ENCODE data around the gene RHEBL1.
"Not testable (repeated sequence)": the region's sequence is repeated elsewhere in the genome, so short reads cannot be mapped to it uniquely, and the experiment has no call there.

RHEBL1 gene

DNA sequence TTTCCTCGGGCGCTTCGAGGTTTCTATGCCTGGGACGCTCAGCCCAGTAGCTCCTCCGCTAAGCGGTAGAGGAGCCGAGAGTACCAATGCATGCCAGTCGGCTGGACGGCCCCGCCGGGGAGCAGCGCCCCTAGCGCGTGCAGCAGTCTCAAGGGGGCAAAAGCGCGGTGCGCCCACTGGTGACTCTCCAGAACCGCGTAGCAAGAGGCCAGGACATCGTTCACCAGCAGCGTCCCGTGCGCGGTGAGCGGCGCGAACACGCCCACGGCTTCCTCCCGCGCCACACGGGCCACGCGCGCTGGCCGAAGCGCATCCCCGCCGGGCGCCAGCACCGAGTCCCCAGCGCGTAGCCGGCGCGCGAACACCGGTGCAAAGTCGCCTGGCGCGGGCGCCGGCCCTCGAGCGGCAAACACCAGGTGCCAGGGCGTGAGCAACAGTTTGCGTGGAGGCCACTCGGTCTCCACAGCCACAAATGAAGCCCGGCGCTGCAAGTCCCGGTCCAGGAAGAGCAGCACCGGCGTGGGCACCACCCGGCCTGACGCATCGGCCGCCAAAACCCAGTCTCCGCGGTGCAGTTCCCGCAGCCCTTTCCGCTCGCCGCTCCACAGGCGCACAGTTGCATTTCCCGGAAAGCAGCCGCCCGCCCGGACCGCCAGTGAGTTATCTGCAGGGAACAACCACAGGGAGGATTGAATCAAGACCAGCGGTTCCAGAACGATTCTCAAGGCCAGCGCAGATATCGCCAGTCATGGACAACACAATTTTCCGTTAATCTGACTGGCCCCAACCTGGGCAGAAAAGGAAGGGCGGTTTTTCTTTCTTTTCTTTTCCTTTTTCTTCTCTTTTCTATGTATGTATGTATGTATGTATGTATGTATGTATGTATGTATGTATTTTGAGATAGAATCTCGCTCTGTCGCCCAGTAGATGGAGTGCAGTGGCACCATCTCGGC, 20.3 kb upstream of the RHEBL1 start:
- DNase-seq: peak; percentile 74

DNA sequence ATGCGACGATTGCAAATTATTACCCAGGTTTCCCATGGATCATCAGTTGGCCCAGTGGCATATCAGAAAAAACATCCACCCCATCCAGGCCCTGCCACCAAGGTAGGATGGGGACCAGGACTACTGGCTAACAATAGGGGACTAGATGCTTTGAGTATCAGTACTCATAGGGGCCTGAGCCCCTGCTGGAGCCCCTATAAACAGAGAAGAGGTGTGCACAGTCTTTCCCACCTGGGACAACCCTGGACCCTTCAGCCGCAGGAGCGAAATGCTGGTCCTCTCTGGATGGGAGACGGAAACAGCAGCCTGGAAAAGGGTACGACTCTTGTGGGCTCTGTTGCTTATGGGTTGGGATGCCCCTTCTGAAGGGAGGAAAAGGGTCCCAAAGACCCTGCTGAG, 19.2 kb upstream of the RHEBL1 start:
- DNase-seq: no peak

DNA sequence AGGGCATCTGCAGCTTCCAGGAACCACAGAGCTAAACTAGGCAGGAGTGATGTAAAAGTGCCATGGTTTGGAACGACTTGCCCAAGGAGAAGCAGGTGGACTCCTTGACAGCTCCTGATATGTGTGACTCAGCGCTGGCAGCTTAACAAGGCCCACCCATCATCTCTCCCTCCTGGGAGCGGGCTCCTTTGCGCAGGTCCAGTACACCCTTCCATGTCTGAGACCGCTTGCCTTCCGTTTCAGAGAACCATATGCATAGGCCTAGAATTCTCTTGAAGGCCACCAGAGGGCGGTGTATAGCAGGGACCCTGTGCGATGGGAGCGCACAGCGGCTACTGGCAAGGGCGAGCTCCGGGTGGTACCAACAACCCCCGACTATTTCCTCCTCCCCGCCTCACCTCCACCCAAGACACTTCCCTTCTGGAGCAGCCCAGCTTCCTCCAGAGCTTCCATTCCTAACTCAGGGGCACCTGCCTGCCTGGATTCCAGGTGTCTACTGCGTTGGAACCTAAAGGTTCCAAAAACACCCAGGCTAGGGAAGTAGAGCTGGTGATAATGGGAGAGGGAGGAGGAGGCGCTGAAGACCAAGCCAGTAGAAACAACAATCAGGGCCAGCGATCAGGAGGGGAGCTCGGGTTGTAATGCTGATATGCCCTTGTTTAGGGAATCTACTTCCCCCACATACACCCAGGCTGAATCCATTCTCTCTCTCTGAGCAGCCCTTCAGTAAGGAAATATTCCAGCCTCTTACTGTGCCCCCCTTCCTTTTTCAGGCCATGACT, 18.6 kb upstream of the RHEBL1 start:
- peak; percentile 84 for DNase-seq

DNA sequence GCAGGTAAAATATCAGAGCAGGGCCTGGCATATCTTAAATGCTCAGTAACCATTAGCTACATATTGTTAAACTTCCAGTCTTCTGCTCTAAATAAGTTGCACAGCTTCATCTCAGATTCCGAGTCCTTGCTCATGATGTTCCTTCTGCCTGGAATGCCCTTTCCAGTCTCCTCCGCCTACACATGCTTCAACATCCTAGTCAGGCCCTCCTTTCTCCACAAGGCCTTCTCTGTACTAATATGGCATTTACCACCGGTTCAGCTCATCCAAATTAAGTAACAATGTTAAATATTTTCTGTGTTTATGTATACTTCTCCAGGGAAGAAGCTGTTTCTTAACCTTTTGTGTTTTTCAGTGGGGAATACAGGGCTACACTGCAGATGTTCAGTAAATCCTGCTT, 16.3 kb upstream of the RHEBL1 start:
- no peak for DNase-seq

DNA sequence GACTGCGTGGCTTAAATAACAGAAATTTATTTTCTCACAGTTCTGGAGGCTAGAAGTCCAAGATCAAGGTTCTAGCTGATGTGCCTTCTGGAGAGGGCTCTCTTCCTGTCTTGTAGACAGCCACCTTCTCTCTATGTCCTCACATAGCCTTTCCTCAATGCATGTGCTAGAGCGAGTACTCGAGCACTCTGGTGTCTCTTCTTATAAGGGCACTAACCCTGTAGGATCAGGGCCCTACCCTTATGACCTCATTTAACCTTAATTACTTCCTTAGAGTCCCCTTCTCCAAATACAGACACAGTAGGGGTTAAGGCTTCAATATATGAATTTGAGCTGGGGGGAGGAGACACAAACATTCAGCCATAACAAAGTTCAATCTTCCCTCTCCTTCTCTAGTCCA, 14.7 kb upstream of the RHEBL1 start:
- no peak for DNase-seq

DNA sequence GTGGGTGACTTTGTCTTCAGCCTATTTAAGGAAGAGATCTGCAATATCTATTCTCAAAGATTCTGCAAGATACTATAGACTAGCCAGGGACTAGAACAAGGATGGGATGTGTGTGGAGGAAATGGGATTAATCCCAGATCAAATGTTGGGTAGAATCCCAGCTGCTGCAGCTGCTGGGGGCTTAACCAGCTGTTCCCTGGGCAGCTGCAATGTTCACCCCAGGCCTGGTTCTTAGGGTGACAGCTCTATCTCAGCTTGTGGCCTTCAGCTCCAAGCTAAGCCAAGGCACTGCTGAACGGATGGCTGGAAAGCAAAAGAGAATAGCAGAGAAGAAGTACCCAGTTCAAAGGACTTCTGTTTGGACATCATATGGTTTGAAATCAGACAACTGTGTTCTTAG, 10.0 kb upstream of the RHEBL1 start:
- DNase-seq: no peak

DNA sequence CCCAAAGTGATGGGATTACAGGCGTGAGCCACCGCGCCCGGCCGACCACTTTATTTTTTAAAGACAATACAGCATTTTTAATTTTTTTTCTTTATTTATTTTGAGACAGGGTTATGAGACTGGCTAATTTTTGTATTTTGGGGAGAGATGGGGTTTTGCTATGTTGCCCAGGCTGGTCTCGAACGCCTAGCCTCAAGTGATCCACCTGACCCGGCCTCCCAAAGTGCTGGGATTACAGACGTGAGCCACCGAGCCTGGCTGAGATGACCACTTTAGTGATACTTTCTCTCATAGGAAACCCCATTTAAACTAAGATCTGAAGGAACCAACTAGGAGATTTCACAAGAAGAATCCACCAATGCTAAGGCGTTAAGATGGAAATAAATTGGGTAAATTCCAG, 1.2 kb upstream of the RHEBL1 start:
- DNase-seq: no peak

DNA sequence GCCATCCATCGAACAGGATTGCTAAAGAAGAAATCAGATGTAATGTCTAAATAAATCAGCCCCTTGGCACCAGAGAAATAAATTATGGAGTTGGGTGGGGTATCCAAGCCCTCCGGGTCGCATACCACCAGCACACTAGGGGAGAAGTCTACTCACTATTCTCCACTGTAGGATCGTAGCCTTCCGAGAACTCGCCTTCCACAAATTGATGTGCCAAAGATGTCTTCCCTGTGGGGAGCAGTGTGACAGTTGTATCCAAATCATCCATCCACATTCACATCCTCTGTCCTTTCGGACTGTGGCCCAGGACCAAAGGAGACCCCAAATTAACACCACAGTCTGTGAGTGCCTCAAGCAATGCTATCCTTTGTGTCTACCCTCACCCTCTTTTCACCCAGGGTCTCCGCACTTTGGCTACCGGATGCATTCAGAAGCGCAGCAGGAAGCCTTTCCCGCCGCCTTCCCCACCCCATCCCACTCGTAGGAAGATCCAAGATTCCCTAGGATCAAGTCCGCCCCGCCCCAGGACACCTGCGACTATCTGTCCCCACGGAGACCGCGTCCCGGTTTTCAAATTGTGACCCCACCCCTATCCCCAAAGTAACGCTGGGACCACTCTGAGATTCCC, 786 bp downstream of the RHEBL1 start:
- DNase-seq: peak; percentile 61

DNA sequence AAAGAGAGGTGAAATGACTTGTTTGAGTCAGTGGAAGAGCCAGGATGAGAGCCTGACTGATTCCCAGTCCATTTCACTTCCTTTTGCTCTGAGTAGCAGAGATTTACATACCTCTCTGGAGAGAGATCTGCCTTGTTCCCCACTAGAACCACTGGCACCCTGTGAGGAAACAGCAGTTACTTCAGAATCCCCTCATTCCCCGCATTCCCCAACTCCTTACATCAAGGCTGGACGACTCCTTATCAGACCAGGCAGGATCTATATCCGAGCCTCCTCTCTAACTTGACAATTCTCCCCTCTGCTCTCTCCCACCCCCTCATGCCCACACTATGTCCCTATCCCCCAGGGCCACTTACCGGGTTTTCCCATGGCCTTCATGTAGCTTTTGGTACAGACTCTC, 3.7 kb downstream of the RHEBL1 start:
- no peak for DNase-seq

DNA sequence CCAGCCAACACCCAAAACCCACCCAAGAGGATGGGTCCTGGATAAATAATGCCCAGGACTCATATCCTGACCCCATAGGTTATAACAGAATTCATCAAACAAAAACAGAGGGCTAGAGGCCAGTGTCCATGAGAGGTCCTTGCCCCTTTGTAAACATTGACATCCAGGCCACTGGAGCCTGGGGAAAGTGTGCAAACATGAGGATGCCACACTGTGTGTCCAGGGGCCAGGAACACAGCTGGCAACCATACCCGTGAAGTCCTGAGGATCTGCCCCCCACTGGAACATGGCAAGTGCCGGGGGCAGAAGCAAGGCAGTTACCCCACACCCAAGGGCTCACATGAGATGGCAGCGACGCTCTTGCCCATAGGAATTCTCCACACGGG, 5.0 kb downstream of the RHEBL1 start:
- no peak for DNase-seq

DNA sequence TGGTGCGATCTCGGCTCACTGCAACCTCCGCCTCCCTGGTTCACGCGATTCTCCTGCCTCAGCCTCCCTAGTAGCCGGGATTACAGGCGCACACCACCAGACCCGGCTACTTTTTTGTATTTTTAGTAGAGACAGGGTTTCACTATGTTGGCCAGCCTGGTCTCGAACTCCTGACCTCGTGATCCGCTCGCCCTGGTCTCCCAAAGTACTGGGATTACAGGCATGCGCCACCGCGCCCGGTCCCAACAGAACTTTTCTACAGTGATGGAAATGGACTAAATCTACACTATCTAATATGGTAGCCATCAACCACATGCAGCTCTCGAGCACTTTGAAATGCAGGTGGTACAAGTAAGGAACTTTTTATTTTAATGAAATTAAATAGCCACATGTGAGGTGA, 7.9 kb downstream of the RHEBL1 start:
- not testable (repeated sequence) for DNase-seq

DNA sequence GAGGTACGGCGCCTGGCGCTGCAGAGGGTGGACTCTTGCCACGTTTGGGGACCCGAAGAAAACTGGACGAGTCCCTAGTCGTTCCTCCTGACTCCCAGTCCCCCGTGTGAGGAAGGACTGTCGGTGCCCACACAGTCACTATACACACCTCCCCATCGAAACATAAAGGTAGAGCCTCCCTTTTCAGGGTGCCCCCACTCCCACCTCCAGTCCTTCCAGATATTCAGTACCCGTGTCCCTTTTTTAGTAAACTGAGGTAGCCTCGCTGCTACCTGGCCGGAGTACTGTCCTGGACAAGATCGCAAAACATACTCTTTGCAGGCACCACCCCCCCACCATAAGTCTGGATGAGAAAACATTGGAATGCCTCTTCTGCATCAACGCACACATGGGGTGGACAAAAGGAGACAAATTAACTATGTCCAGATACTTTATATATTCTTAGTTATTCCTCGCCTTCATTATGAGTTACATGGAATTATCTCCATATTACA, 8.6 kb downstream of the RHEBL1 start:
- DNase-seq: no peak

DNA sequence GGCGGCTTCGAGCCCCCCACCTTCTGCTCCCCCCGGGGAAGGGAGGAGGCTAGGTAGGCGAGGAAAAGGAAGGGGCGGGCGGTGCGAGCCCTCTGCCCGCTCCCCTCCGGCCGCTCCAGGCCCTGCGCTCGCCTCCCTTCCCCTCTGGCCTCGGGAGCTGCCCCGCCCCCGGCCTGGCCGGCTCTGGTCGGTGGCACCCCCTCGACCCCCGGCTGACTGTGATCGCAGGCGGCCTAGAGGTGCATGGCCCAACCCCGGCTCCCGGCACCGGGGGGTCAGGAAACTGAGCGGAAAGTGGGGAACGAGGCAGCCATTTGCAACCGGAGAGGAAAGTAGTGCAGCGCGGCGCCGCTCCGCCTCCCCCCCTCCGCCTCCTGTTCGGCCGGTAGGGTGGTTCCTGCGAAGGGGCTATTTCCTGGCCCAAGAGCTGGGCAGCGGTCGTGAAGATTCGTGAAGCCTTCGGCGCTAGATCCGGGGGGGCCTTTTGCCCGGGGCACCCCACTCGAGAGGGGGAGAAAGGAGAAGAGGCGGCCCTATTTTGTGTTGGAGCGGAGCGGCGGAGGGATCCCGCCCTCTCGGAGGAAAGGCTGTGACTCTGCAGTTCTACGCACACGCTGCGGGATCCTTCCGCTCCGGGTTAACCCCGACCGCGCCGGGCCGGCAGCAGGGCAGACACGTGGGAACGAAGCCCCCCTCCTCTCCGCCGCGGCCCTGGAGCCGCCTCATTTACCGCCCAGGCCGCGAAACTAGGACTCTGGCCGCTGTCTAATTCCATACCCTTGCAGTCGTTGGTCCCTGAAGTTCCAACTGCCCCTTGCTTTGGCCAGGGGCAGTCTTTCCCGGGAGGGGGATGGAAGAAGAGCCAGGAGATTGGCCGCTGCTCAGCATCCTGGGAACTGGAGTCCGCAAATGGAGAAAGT, 9.3 kb downstream of the RHEBL1 start, which contains the start of gene KMT2D:
Gene KMT2D (minus strand): TSS at position 558 of the 920 bp plus-strand sequence. CDS start 5,470 bp downstream, outside the sequence.
- DNase-seq: peak; percentile 92

DNA sequence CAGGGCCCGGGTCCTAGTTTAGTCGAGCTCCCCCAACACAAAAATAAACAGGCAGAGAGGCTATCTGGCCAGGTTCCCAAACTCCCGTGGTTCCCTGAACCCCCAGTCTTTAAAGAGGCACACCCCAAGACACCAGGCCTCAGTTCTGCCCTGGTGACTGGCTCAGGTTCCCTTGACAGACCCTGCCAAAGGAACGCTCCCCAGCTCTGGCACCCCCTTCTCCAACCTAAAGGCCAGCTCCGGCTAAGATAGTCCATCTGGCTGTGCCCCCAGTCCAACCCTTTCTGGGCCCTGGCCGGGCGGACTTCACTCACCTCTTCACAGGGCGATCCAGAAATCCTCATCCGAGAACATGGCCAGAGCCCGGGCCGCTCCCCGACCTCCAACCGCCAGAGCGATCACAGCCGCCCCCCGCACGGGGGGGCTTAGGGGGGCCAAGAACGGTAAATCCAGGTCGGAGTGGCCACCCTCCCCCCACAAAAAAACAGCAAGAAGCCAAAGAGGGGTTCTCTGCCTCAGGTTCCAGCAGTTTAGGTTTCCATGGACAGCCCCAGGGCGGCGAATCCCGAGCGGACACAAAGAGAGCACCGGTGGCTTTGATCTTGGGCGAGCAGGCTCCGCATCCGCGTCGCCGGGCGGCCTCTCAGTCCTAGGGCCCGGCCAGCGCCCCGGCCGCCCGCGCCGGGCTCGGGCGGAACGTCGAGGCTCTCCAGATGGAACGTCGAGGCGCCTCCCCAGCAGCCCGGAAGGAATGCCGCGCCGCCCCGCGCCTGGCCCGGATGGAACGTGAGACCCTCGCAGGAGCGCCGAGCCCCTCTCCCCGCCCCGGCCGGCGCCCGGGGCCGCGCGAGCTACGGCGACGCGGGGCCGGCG, 10.2 kb downstream of the RHEBL1 start:
- DNase-seq: peak; percentile 69

DNA sequence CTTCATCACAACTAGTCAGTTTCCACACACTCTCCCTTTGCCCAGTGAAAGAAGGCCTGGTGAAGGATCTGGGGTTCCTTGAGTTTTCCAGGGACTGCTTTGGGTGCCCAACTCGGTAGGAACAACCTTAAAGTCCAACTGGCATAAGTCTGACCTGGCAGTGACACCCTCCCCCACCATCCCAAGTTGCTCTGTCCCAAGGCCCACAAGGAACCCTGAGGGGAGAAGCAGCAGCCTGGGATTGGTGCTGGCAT, 10.8 kb downstream of the RHEBL1 start:
- DNase-seq: no peak

DNA sequence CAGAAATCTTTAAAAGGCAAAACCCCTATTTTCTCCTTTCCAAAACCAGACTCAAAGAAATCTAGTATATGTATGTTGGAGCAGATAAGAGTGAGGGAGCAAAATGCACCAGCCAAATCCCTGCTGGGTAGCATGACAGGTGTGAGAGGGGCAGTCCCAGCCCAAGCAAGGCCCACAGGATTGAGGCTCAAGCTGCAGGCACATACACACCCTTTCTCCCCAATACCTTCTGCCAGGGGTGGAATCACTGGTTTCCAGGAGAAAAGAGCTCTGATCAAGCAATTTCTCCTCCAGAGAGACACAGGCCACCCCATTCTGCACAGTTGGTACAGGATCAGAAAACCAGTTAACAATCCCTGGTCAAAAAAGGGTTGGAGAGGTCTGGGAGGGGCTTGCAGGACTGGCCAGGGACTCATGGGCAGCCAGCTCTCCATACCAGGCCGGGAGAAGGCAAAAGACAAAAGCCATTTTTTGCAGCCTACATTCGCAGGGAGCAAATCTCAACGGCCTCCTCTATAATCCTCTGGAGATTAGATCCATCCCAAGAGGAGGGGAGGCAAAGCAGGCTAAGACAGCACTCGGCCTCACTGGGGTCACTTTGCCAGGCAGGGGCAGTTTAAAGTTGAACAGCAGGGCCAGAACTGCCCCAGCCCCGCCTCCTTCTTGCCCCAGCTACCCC, 11.3 kb downstream of the RHEBL1 start:
- DNase-seq: no peak

DNA sequence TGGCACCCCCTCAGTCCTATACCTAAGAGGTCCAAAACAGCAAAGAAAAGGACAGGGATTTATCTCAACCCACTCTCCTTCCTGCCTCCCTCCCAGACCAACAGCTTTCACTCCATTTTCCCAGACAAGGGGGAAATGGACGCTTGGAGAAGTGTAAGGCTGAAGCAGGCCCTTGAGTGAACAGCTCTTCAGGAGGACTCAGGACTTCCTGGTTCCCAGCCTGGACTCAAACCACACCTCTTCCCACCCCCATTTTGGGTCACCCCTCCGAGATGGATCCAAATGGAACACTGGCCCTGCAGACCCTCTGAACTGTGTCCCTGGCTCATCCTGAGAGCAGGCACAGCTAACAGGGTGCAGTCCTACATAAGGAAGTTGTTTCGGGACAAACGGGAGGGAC, 11.9 kb downstream of the RHEBL1 start:
- DNase-seq: no peak

DNA sequence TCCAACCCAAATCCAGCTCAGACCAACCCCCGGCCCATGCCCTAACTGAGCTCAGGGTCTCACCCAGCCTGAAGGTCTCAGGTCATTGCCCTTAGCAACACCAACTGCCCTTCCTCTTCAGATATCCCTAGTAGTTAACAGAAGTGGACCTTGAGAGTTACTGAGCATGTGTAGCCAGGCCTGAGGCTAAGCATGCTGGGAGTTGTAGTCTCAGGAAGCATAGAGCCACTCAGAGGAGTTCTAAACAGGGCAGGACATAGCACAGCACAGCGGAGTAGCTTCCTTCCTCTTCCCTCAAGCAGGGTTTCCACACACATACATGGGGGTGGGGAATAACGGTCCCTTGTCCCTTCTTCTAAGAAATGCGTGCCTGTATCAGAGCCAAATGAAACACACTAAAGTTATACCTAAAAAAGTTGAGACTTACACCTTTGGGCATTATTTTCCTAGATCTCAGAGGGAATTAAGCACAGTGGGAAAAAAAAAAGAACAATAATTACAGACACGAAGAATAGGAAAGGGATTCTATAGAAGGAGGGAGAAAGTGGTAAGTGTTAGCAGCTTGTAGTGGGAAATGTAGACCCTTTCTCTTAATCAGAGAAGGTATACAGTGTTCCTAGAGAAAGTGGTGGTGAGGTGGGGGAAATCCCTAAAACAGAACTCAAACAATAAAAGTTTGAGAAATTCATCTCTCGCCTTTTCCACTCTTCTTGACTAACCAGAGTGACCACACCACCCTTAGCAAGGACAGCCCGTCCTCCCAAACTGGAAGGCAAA, 13.6 kb downstream of the RHEBL1 start:
- DNase-seq: peak; percentile 66

DNA sequence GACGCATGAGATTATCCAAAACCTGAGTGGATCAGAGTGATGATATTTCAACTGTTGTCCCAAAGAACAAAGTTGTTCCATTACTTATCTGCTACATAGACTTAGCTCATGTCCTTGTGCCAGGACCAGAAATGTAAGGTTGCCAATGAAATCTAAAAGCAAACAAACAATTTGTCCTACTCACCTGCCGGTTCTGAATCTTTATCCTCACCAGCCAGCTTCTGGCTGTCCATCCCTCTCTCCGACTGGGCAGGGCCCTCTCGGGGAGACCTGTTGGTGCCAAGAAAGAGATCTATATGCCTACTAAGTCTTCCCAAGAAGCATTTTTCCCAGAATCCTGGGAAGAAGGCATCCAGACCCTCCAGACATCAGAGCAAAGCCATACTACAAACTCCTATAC, 14.7 kb downstream of the RHEBL1 start:
- DNase-seq: no peak

DNA sequence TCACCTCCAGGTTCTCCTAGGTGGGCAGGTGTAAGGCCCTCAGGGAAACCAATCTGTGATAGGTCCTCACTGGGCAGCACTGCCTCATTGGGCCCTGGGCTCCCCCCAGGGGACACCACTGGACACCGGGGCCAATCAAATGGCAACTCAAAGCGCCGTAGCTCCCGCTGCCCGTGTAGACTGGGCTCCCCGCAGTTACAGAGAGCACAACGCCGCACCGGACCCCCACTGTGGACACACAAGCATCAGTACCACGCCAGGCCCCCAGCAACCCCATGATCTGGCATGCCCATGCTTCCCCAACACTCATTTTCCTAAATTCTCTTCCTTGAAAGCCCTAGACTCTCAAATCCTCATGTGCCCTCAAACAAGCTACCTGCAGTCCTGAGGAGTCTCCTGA, 15.3 kb downstream of the RHEBL1 start:
- DNase-seq: no peak

Data from activated CD8-positive, alpha-beta memory T cell treated with anti-CD3 and anti-CD28 coated beads, Interleukin-2, amount 50 U/mL, for 48 hours (primary cell).